ENCODE results near the gene TMEM131.

Gene TMEM131

GRCh38 chr2:97792416-97792815 is 203.3 kb downstream of the TMEM131 start:
- no peak for DNase-seq

GRCh38 chr2:97788986-97789644 is 206.6 kb downstream of the TMEM131 start:
- DNase-seq, result no peak

GRCh38 chr2:97785818-97786217 is 209.9 kb downstream of the TMEM131 start:
- DNase-seq, result no peak

GRCh38 chr2:97784953-97785352 is 210.8 kb downstream of the TMEM131 start:
- no peak for DNase-seq

GRCh38 chr2:97781981-97782380 is 213.8 kb downstream of the TMEM131 start:
- DNase-seq, result no peak

GRCh38 chr2:97779141-97779540 is 216.6 kb downstream of the TMEM131 start:
- no peak for DNase-seq

- no peak for DNase-seq
These were observed 220.7 kb downstream of the TMEM131 start for GRCh38 chr2:97775074-97775473.

- no peak for DNase-seq
These were observed 221.3 kb downstream of the TMEM131 start for GRCh38 chr2:97774425-97774824.

GRCh38 chr2:97770445-97770844 is 225.3 kb downstream of the TMEM131 start:
- DNase-seq, result no peak

- DNase-seq, result no peak
These were observed 226.0 kb downstream of the TMEM131 start for GRCh38 chr2:97769711-97770110.

GRCh38 chr2:97769308-97769707 is 226.4 kb downstream of the TMEM131 start:
- DNase-seq, result no peak

GRCh38 chr2:97766567-97766966 is 229.2 kb downstream of the TMEM131 start:
- no peak for DNase-seq

- no peak for DNase-seq
These were observed 229.8 kb downstream of the TMEM131 start for GRCh38 chr2:97765933-97766332.

- DNase-seq, result no peak
These were observed 231.0 kb downstream of the TMEM131 start for GRCh38 chr2:97764559-97765263.

- no peak for DNase-seq
These were observed 232.4 kb downstream of the TMEM131 start for GRCh38 chr2:97763176-97763845.

GRCh38 chr2:97761192-97761591 is 234.6 kb downstream of the TMEM131 start:
- DNase-seq, result peak; percentile 56

GRCh38 chr2:97760480-97761049 is 235.2 kb downstream of the TMEM131 start:
- DNase-seq, result no peak

GRCh38 chr2:97759727-97760407 is 235.9 kb downstream of the TMEM131 start:
- DNase-seq, result no peak

- DNase-seq, result no peak
These were observed 237.5 kb downstream of the TMEM131 start for GRCh38 chr2:97758131-97758705.

- DNase-seq, result no peak
These were observed 238.7 kb downstream of the TMEM131 start for GRCh38 chr2:97757062-97757461.

- DNase-seq, result no peak
These were observed 240.3 kb downstream of the TMEM131 start for GRCh38 chr2:97755491-97755890.

GRCh38 chr2:97754690-97755346 is 240.9 kb downstream of the TMEM131 start:
- no peak for DNase-seq

Data from central memory CD4-positive, alpha-beta T cell (primary cell).